ENCODE results near the gene MMP20. TPM values are rescaled to one million over a fixed set of nuclear protein-coding genes. Genes with fewer than 3 reads are reported as not detected.
A peak's percentile ranks its signal among the peaks of the same experiment; 100 is the strongest.

MMP20 gene
- total RNA-seq, 1 donor from 2014 or later, result not detected

DNA sequence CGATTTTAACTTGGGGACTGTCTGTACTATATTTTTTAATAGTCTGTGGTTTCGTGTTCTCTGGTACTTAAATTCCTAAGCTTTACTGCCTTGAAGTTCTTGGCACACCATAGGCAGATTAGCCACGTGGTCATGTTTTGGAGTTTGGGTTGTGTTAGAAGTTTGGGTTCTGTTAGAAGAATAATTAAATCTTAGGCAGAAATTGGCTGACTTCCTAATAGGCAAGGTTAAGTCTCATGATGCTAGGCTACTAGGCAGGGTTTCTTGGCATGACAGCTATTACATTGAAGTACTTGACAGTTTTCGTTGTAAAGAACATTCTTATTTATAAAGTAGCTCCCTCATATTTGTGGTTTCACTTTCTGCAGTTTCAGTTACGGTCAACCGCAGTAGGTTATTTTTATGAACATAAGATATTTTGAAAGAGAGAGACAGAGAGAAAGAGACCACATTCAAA, 64.5 kb downstream of the MMP20 start:
- ATAC-seq, result no peak
- DNase-seq (ENCODE audit: low spot score), result no peak

DNA sequence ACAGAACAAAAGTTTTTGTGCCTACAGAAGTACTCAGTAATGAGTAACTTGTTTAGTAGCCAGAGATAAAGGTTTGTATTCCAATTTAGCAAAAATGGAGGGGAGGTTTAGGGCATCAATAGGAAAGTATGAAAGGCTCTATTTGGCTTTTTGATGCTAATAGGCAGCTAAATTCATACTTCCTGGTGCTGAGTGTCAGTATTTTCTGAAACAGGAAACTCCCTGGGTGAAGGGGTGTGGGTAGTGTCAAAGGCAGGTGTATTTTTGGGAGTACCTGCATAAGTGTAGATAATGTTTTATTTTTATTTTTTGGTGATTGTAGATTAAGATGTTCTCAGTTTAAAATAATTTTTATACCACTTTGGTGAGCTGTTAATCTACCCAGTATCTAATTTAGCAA, 65.3 kb downstream of the MMP20 start:
- no peak for DNase-seq (ENCODE audit: low spot score)

DNA sequence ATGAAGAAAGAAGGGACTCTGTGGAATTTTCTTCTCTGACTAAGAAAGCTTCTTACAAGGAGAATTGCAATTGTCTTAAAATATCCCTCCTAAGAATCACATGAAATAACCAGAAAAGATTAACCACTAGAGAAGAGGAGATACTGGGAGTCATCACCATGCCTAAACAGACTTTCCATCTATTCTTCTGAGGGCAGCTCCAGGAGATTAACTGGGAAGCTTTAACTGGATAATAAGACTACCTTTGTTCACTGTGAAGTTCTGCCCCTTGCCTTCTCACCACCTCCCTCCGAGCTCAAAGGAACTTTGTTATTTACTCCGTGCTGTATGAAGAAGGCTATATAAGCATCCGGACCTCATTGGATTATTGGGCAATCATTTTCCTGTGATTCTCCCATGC, 70.0 kb downstream of the MMP20 start:
- ATAC-seq (no peak), DNase-seq (ENCODE audit: low spot score) (no peak)

More for the DNA sequence above, 65.3 kb downstream of the MMP20 start:
- ATAC-seq, result no peak

DNA sequence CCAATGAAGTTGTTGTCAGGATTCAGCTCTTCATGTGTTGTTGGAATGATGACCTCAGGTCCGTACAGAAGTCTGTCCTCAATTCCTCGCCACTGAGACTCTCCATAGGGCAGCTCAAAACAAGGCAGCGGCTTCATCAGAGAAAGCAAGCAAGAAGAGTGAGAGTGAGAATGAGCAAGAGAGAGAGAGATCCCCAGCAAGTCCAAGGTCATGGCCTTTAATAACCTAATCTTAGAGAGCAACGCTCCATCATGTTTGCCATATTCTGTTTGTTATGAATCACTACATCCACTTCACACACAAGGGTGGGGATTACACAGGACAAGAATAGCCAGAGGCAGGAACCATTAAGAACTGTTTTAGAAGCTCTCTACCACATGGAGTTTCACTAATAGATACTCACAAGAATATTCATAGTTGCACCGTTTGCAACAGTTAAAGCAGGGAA, 71.3 kb downstream of the MMP20 start:
- DNase-seq (ENCODE audit: low spot score), result no peak
- no peak for ATAC-seq

DNA sequence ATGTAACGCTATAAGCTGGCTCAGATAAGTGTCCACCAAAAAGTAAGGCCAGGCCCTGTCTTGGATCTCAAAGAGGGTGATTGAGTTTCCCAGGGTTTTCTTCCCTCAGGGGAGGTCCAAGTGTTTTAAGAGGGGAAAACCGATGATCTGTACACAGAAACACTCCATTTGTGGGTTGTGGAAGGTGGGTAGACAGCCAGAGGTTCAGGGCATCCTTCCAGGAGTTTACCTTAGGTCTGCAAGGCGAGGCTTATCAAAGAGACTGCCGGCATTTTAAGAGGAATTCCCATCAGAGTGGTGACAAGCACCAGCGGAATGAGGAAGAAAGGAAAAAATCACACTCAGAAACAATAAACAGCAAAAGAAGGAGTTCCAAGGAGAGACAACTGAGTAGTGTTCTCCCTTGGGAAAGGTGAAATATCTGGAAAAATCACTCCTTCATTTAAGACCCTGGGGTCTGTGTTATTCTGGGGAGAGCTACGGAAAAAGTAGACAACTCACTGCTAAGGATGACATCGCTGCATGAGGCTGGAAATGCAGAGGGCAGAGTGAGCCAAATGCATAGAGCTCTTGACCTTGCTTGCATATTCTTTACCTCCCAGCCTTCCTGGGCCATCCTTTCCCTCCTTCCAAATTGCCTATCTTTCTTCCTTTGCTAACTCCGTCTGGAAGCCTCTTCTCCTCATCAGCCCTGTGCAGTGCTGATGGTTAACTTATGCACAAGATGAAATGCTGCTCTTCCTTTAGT, 72.5 kb downstream of the MMP20 start:
- ATAC-seq (no peak), DNase-seq (ENCODE audit: low spot score) (no peak)

DNA sequence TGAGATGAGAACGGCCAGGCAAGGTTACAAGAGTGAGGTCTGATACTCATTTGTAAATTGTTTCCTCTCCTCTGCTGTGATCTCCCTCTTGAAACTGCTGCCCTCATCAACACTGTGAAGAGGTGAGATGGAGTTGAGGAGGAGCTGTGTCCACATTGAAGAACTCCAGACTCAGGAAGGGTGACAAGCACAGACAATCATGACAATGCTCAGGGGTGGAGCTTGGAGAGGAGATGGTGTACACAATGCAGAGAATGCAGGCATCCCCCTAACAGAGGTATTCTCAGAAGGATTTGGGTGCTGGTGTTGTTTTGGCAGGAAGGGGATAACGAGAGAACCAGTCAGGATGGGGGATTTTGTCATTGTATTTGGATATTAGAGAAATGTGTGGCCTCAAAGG, 73.1 kb downstream of the MMP20 start:
- ATAC-seq, result no peak
- DNase-seq (ENCODE audit: low spot score), result no peak

DNA sequence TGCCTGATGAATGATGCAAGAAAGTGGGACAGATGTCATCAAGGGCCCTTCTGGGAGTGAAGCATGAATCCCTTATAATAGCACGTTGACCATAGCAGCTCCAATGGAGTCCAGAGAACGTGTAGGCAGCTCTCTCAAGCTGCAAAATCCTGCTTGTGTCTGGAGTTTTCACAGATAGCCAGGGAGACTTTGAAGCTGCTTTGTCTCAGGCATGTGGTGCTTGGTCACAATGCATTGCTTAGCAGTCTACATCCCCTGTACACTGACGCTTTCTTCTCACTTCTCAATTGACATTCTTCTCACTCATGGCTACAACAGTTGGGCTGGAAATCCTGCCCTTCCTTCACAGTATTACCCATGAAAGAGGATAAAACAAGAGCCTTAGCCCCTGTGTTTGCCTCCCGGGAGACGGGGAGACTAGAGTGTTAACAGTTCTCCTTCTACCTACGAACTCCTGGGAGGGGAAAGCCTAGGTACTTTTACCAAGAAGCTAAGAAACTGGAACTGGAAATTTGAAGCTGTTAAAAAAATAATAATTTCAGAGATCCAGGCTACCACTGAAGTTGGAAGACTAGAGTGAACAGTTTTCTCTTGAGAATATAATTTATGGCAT, 73.9 kb downstream of the MMP20 start:
- DNase-seq (ENCODE audit: low spot score) (no peak), ATAC-seq (no peak)

DNA sequence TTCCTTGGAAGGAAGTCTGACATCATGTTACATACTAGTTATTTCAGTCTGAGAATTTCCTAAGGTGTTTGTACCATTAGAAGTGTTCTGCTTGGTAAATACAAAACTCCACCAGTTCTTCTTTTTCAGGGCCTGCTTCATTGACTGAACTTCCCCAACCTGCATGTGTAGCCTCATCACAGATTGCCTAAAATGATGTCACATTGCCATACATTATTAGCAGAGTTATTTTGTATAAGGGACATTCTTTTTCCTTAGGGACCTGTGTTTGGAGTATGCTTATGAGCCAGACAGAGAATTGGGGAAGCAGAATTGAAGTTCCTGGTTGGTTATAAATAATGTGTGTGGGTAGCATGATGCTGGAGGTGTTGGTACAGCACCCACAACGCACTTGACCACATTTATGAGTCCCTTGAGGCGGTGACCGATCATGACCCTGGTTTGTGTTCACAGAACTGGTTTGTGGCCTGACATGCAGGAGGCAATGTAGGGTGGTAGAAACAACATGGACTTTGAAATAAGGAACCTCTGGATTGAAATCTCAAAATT, 78.1 kb downstream of the MMP20 start:
- no peak for ATAC-seq
- DNase-seq (ENCODE audit: low spot score), result no peak

DNA sequence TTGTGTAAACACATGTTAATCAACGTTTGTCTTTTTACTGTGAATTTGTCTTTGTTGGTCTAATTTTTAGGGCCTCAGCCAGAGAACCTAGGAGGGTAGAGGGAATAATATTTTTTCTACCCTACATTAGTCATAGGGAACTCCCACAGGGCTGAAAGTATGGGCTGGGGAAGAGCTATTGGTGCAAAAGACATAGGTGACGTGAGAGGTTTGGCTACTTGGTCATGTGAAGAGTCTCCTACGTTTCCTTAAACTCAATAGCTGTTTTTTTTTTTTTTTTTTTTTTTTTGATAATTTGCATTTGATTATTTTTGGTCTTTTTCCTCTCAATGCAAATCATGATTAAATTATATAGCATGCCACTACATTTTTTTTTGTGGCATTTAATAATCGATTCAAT, 78.7 kb downstream of the MMP20 start:
- DNase-seq (ENCODE audit: low spot score), result no peak
- ATAC-seq, result no peak

DNA sequence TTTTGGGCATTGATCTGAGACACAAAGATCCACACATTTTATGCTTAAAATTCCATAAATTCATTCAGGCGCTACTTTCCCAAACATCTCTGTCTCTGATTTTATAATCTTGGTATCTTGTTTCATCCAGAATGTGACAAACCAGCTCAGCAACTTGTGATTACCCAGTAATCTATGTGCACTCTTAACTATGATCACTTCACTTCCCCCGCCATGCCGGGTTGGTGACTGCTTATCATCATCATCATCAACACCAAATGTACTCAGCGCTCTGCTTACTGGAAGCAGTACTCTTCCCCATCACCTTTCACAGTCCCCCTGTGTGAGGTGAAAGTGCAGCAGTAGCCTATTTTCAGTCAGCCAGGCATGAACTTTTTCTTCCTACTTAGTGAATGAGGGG, 79.4 kb downstream of the MMP20 start:
- no peak for ATAC-seq
- DNase-seq (ENCODE audit: low spot score), result no peak

DNA sequence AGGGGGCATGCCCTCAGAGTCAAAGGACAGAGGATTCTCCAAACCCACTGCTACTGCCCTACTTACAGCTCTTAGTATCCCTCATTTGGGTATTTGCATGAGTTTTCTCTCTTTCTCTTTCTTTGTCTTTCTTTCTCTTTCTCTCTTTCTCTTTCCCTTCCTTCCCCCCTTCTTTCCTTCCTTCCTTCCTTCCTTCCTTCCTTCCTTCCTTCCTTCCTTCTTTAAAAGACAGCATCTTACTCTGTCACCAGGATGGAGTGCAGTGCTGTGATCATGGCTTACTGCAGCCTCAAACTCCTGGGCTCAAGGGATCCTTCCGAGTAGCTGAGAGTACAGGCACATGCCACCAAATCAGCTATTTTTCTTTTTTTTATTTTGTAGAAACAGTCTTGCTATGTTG, 80.5 kb downstream of the MMP20 start:
- DNase-seq (ENCODE audit: low spot score), result no peak
- no peak for ATAC-seq

DNA sequence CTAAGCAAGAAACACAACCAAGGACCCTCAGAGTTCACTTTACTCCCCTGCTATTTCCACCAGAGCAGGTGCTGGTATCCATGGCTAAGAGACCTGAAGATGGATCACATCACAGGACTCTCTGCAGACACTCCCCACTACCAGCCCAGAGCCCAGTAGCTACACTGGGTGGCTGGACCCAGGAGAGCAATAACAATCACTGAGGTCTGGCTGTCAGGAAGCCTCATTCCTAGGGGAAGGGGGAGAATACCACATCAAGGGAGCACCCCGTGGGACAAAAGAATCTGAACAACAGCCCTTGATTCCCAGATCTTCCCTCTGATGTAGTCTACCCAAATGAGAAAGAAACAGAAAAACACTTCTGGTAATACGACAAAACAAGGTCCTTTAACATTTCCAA, 85.6 kb downstream of the MMP20 start:
- DNase-seq (ENCODE audit: low spot score) (no peak), ATAC-seq (no peak)

DNA sequence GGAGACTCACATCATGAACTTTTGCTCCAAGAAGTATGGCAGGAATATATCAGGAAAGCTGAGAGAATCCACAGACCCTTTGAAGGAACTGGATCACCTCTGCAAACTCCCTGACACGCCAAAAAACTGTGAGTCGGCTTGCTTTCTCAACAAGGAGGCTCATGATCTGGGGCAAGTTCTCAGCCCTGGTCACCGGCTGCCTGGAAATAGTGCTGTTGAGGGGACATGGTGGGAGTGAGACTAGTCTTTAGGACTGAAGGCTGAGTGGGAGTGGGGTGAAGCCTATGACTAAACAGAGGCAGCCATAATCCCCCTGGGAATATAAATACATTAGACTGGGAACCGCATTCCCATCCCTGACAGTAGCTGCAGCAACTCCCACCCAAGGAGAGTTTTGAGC, 86.2 kb downstream of the MMP20 start:
- DNase-seq (ENCODE audit: low spot score), result no peak
- no peak for ATAC-seq

DNA sequence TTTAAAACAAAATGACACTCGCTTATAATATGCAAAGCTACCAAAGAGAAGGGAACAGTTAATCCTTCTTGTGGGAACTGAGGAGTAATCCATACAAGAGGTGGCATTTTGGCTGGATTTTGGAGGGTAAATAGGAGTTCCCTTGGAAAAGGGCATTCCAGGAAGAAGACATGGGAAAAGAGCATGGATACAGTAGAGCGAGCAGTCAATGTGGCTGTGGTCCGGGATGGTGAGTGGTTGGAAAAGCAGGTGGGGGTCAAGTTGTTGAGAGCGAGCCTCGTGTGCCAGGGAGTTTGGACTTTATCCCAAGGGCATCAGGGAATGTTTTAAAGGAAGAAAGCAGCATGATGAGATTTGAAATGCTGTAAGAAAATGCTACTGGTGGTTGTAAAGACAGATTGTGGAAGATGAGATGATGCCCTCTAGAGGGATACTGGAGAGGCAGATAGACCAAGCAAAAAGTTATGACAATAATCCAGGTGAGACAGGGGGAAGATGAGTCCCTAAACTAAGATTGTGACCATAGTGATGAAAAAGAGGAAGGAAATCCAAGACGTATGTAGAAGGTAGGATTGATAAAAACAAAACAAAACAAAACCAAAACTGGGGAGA, 90.8 kb downstream of the MMP20 start:
- DNase-seq (ENCODE audit: low spot score), result no peak
- ATAC-seq, result peak; percentile 36

DNA sequence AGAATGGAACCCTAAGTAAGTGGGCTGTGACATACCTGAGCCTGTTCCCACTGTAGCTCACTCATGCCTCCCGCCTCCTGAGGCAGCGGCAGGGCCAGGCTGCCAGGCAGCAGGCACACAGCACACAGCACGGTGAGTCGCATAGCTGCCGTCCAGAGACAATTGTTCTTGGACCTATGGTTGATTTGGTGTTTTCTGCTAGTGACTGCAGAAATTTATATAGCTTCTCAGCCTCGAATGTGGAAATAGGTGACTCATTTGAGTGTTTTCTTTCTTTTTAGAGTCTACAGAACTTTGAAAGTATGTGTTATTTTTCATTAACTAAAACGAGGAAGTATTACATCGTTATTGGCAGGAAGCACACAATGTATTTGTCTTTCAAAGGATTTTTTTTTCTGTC, 94.6 kb downstream of the MMP20 start, which contains the start of gene MMP7:
Gene MMP7 (minus strand): TSS at position 190 of the 400 bp plus-strand sequence. CDS start 47 bp downstream, at position 143.
- ATAC-seq, result no peak
- DNase-seq (ENCODE audit: low spot score), result no peak

DNA sequence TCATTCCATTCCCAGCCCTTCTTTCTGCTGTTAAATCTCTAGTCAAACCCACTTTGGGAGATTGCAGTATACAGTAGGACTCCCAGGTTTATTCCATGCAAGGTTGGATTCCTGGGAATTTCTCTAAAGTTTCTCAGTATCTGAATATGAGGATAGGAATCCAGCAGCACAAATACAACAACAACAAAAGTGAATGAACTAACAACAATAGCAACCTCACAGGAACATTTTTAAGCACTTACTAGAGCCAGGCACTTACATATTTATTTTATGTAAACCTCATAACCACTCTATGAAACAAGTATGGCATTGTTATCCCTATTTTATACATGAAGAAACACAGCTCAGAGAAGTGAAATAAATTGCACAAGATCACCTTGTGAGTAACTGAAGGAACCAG, 96.5 kb downstream of the MMP20 start:
- ATAC-seq (no peak), DNase-seq (ENCODE audit: low spot score) (no peak)

DNA sequence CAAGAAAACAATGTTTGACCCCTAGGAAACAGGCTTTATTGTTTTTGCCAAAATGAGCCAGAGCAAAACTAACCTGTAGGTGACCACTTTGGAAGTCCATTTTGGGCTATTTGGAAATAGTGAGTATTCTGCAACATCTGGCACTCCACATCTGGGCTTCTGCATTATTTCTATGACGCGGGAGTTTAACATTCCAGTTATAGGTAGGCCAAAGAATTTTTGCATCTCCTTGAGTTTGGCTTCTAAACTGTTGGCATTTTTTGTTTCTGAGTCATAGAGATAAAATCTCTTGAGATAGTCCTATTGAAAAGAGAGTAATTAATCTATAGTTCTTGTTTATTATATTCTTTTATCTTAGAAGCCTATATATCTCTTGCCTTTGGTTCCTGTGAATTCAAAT, 97.4 kb downstream of the MMP20 start:
- no peak for ATAC-seq
- DNase-seq (ENCODE audit: low spot score), result no peak

DNA sequence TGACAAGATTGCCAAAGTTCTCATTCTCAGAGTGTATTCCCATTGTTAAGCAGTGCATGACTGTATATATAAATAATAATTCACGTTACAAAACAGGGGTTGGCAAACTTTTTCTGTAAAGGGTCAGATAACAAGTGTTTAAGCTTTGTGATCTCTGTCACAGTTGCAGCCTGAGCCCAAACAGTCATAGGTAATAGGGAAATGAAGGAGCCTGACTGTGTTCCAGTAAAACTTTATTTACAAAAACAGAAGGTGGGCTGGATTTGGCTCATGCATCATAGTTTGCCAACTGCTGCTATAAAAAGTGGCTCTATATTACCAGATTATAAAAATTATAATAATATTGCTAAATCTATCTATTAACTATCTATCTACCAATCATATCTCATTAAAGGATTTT, 98.1 kb downstream of the MMP20 start:
- DNase-seq (ENCODE audit: low spot score) (no peak), ATAC-seq (no peak)
